ENCODE results near the gene LRR1.

LRR1 gene

DNA sequence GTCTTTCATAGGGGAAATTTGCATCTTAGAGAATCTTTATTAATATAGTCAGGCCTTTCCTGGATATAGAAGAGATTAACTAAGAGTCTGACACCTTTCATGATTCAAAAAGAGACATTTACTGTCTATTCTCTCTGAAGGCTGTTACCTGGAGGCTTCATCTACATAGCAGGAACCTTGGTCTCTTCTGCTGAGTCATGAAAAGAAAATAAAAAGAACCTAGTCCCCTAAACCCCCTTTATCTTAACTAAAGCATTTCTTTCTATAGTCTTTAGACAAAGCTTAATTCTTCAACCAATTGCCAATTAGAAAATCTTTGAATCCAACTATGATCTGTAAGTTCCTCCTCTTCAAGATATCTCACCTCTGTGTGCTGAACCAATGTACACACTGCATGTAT, 45.6 kb upstream of the LRR1 start:
- POLR2A ChIA-PET: no interaction called here
- H3K4me3 ChIP-seq (ENCODE audit: low read depth, low read length): no peak overlapping the region
- CTCF ChIA-PET: interaction anchor here (1.0 to 1.8 kb wide), 3 partner anchors 10 to 91 kb away, joined by 4 to 7 read pairs (median 6); no protein-coding TSS in a partner anchor
- no peak for TF ChIP-seq CTCF (IDR thresholded peaks at IDR 0.05; ENCODE audit: insufficient read depth, low read length, missing control alignments)
- no peak for DNase-seq (ENCODE audit: low read depth, low spot score)

GRCh38 chr14:49553892-49554291, 44.8 kb upstream of the LRR1 start:
- CTCF ChIA-PET: interaction anchor here (1.0 to 1.8 kb wide), 2 partner anchors 9 to 16 kb away, joined by 3 to 6 read pairs; no protein-coding TSS in a partner anchor
- TF ChIP-seq CTCF (IDR thresholded peaks at IDR 0.05; ENCODE audit: insufficient read depth, low read length, missing control alignments): no peak
- no peak overlapping the region for H3K4me3 ChIP-seq (ENCODE audit: low read depth, low read length)
- DNase-seq (ENCODE audit: low read depth, low spot score): no peak
- POLR2A ChIA-PET: no interaction called here

DNA sequence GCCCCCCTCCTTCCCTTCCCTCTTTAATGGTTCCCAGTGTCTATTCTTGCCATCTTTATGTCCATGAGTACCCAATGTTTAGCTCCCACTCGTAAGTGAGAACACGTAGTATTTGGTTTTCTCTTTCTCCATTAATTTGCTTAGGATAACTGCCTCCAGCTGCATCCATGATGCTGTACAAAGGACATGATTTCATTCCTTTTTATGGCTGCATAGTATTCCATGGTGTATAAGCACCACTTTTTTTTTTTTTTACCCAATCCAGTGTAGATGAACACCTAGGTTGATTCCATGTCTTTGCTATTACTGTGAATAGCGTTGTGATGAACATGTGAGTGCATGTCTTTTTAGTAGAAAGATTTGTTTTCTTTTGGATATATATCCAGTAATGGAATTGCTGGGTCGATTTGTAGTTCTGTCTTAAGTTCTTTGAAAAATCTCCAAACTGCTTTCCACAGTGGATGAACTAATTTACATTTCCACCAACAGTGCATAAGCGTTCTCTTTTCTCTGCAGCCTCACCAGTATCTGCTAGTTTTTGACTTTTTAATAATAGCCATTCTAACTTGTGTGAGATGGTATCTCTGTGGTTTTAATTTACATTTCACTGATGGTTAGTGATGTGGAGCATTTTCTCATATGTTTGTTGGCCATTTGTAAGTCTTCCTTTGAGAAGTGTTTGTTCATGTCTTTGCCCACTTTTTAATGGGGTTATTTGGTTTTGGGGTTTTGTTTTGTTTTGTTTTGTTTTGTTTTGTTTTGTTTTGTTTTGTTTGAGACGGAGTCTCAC, 38.6 kb upstream of the LRR1 start:
- H3K4me3 ChIP-seq (ENCODE audit: low read depth, low read length): no peak overlapping the region
- ChIA-PET POLR2A (no interaction called here), CTCF (interaction anchor here (1.1 kb wide), 1 partner anchor 9 kb away, joined by 3 read pairs; no protein-coding TSS in a partner anchor)
- no peak for DNase-seq (ENCODE audit: low read depth, low spot score)
- TF ChIP-seq CTCF (IDR thresholded peaks at IDR 0.05; ENCODE audit: insufficient read depth, low read length, missing control alignments): no peak

- no peak for TF ChIP-seq CTCF (IDR thresholded peaks at IDR 0.05; ENCODE audit: insufficient read depth, low read length, missing control alignments)
- ChIA-PET CTCF (no interaction called here), POLR2A (no interaction called here)
Measured at GRCh38 chr14:49566714-49567113, 32.0 kb upstream of the LRR1 start.

GRCh38 chr14:49569281-49569680, 29.5 kb upstream of the LRR1 start:
- ChIA-PET POLR2A (no interaction called here), CTCF (interaction anchor here (1.3 kb wide), 1 partner anchor 108 kb away, joined by 4 read pairs; no protein-coding TSS in a partner anchor)
- no peak overlapping the region for H3K4me3 ChIP-seq (ENCODE audit: low read depth, low read length)
- no peak for DNase-seq (ENCODE audit: low read depth, low spot score)
- no peak for TF ChIP-seq CTCF (IDR thresholded peaks at IDR 0.05; ENCODE audit: insufficient read depth, low read length, missing control alignments)

More at GRCh38 chr14:49566714-49567113, 32.0 kb upstream of the LRR1 start:
- DNase-seq (ENCODE audit: low read depth, low spot score): no peak
- no peak overlapping the region for H3K4me3 ChIP-seq (ENCODE audit: low read depth, low read length)

- no peak for TF ChIP-seq CTCF (IDR thresholded peaks at IDR 0.05; ENCODE audit: insufficient read depth, low read length, missing control alignments)
- ChIA-PET POLR2A (no interaction called here), CTCF (interaction anchor here (1.3 to 1.5 kb wide), 2 partner anchors 13 to 112 kb away, joined by 3 to 4 read pairs; no protein-coding TSS in a partner anchor)
- DNase-seq (ENCODE audit: low read depth, low spot score): no peak
- no peak overlapping the region for H3K4me3 ChIP-seq (ENCODE audit: low read depth, low read length)
Measured at GRCh38 chr14:49574038-49574437, 24.7 kb upstream of the LRR1 start.
